Femur (tissue), 1 donor: ENCODE data around the gene PSME3IP1.
"Not testable (repeated sequence)": the region's sequence is repeated elsewhere in the genome, so short reads cannot be mapped to it uniquely, and the experiment has no call there.

Experiments used
- DNase-seq: peaks from one replicate; pipeline ENCODE4 v3.0.0-alpha.2; 2017

PSME3IP1 gene

DNA sequence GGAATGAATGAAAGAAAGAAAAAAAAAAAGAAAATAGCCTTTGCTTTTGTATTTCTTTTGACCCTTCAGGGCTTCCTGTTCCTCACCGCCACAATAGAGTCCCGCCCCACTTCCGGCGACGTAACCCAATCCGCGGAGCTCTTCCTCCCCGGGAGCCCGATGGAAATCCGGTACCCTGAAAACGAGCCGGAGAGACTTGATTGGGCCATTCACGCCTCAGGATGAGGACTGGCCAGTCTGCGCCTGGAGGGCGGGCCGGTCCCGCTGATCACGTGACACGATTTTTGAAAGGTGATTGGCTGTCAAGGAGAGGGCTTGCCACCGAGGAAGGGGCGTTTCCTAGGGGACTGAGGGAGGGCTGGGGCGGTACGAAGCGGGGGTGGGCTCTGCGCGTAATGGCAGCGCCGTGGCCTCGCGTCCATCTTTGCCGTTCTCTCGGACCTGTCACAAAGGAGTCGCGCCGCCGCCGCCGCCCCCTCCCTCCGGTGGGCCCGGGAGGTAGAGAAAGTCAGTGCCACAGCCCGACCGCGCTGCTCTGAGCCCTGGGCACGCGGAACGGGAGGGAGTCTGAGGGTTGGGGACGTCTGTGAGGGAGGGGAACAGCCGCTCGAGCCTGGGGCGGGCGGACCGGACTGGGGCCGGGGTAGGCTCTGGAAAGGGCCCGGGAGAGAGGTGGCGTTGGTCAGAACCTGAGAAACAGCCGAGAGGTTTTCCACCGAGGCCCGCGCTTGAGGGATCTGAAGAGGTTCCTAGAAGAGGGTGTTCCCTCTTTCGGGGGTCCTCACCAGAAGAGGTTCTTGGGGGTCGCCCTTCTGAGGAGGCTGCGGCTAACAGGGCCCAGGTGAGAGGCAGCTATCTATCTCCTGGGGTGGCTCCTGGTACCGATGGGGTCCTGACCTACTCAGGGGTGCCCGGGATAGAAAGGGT, at the start of gene PSME3IP1, which contains the start of gene RSPRY1:
PSME3IP1 (minus strand) TSS at position 95 of the 927 bp plus-strand sequence. CDS start 12,185 bp downstream, outside the sequence.
RSPRY1 (plus strand) TSS at position 385 of the 927 bp plus-strand sequence. CDS start 18,330 bp downstream, outside the sequence.
- DNase-seq = peak; percentile 100

DNA sequence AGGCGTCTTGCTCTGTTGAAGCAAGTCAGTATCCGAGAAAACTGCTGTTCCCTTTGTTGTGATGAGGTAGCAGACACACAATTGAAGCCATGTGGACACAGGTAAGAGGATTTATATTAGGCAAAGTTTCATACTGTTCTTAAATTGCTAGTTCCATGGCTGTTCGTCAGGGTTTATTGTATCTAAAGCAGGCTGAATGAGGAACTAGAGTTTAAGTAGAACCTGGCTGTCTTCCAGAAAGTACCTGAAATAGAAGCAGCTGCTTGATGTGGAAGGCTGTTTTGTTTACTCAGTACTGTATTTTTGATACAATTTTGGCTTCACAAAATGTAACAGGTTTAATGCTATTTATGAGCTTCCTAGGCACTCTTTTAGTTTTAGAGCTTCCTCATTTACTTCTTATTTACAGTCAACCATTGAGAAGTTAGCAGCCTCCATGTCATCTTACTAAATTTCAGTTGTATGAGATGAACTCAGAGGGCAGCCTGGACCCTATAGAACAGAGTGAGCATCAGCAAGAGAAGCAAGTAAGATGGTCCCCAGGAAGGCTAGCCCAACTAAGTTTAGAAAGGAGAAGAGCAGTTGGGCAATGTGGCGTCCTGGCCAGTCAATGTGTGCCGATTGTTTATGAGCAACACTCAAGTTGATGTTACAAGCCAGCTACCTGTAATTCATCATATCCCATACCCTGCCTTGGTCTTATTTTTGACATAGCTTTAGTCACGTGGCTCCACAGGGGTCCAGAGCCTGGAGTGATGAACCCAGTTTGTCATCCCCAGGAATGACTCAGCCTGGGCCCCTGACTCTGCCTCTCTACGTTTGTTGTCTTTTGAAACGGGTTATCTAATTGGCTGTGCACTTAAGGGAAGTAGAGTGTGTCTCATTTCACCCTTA, 49.5 kb upstream of the PSME3IP1 start:
- DNase-seq = no peak

- DNase-seq = no peak
Observed at GRCh38 chr16:57234707-57235092, 48.9 kb upstream of the PSME3IP1 start.

DNA sequence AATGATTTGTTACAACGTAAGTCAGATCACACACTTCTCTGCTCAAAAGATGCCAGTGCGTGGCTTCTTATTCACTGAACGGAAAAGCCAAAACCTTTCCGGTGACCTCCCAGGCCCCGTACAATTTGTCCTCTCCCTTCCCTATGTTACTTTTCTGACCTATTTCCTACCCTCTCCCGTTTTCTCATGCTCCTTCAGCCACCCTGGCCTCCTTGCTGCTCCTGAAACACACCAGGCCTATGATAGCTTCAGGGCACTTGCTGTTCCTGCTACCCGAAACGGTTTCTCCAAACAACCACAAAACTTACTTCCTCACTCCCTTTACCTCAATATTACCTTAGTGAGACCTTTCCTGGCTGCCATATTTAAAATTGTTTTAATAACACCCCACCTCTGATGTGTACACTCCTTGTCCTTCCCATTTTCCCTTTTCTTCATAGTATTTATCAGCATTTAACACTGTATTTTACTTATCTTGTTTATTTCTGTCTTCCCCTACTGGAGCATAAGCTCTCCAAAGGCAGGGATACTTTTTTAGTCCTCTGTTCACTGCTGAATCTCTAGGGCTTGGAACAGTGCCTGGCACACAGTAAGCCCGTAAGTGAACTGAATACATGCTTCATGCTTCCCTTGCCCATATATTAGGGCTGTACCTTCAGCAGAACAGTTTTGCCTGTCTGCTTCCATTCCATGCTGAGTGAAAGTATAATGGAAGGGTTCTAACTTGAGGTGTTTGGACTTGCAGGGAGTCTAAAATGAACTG, 48.3 kb upstream of the PSME3IP1 start:
- no peak for DNase-seq

DNA sequence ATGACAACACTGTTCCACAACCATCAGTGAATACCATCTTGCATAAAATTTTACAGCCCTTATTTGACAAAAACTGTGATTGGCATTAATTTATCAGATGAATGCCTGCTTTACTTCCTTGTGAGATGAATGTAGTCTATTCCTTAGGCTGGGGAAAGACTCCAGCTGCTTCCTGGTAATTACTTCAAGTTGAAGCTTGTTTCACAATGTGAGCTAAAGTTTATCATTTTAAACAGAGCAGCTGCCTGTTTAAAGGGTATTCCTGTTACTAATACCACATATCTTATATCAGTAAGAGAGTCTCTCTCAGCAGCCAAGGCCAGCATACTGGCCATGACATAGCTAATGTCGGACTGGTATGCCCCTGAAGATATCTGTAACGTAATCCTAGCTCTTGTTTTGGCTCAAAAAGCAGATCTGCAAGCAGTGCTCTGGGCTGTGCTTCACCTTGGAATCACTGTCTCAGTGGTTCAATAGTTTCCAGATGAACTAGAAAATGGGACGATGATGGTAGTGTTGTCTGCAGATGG, 46.0 kb upstream of the PSME3IP1 start:
- no peak for DNase-seq

- DNase-seq = no peak
Observed at GRCh38 chr16:57229079-57229478, 43.2 kb upstream of the PSME3IP1 start.

DNA sequence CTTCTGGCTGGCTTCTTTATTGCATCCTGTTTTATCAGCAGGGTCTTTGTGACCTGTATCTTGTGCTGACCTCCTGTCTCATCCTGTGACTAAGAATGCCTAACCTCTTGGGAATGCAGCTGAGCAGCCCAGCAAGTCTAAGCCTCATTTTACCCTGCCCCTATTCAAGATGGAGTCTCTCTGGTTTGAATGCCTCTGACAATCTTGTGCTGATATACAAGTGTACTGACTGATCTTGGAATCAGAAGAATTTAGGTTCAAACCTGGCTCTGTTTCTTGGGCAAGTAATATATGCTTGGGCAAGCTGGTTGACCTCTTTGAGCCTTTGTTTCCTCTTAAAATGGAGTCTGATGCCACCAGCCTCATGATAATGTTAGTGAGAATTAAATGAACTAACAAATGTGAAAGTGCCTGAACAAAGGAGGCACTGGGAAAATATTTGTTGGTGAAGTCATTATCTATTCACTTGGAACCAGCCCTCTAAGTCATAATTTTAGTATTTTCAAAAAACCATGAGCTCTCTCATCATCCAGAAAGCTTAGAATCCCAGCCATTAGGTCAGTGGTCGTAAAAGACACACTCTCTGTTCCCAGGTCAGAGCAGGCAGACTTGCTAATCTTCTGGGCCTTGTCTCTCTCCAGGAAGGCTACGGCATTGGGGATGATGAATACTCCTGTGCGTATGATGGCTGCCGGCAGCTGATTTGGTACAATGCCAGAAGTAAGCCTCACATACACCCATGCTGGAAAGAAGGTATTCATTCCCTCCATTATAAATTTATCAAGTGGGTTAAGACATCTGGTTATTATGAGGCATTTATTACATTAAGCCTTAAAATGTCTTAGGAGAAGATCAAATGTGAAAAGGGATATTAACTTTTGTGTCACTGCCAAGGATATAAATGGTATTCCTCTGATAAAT, 41.1 kb upstream of the PSME3IP1 start:
- no peak for DNase-seq

DNA sequence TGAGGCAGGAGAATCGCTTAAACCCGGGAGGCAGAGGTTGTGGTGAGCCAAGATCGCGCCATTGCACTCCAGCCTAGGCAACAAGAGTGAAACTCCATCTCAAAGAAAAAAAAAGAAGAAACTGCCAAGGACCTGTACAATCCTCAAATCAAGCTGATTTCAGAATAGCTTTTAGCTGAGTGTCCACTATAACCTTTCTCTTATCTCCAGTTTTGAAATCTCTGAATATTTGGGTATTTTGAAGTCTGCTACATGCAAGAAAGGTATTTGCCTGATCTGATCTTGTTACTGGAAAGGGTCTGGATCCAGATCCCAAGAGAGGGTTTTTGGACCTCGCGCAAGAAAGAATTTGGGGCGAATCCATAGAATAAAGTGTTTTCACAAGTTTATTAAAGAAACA, 40.1 kb upstream of the PSME3IP1 start:
- DNase-seq = no peak

GRCh38 chr16:57224651-57225335, 39.0 kb upstream of the PSME3IP1 start:
- no peak for DNase-seq

- DNase-seq = no peak
Observed at GRCh38 chr16:57223057-57223456, 37.2 kb upstream of the PSME3IP1 start.

GRCh38 chr16:57216968-57217367, 31.1 kb upstream of the PSME3IP1 start:
- no peak for DNase-seq

- no peak for DNase-seq
Observed at GRCh38 chr16:57213462-57213861, 27.6 kb upstream of the PSME3IP1 start.

GRCh38 chr16:57209780-57210179, 23.9 kb upstream of the PSME3IP1 start:
- DNase-seq = no peak

- no peak for DNase-seq
Observed at GRCh38 chr16:57208926-57209325, 23.1 kb upstream of the PSME3IP1 start.

DNA sequence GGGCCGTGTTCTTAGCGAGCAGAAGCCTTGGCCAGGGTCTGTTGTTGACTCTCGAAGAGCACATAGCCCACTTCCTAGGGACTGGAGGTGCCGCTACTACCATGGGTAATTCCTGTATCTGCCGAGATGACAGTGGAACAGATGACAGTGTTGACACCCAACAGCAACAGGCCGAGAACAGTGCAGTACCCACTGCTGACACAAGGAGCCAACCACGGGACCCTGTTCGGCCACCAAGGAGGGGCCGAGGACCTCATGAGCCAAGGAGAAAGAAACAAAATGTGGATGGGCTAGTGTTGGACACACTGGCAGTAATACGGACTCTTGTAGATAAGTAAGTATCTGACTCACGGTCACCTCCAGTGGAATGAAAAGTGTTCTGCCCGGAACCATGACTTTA, 18.8 kb upstream of the PSME3IP1 start:
- DNase-seq = no peak

DNA sequence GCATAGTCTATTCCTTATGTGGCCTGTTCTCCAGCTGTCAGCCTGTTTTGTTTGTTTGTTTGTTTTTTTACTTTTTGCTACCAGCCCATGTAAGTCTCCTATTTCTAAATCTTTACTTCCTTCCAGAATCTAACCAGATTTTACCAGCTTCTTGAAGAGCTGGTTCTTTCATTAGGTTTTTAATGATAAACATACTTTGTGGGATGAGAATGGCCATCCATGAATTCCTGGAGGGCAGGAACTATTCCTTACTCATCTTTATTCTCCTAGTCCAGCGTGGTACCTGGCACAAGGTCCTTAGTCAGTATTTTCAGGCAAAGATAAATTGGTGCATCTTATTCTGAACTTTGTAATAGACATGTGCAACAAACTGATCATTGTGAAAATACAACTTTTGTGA, 17.6 kb upstream of the PSME3IP1 start:
- DNase-seq = no peak

GRCh38 chr16:57202095-57202886, 16.5 kb upstream of the PSME3IP1 start:
- no peak for DNase-seq

DNA sequence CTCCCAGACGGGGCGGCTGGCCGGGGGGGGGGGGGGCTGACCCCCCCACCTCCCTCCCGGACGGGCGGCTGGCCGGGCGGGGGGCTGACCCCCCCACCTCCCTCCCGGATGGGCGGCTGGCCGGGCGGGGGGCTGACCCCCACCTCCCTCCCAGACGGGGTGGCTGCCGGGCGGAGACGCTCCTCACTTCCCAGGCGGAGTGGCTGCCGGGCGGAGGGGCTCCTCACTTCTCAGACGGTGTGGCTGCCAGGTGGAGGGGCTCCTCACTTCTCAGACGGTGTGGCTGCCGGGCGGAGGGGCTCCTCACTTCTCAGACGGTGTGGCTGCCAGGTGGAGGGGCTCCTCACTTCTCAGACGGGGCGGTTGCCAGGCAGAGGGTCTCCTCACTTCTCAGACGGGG, 15.1 kb upstream of the PSME3IP1 start:
- DNase-seq = not testable (repeated sequence)

DNA sequence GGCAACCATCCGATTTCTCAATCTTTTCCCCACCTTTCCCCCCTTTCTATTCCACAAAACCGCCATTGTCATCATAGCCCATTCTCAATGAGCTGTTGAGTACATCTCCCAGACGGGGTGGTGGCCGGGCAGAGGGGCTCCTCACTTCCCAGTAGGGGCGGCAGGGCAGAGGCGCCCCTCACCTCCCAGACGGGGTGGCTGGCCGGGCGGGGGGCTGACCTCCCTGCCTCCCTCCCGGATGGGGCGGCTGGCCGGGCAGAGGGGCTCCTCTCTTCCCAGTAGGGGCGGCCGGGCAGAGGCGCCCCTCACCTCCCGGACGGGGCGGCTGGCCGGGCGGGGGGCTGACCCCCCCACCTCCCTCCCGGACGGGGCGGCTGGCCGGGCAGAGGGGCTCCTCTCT, 14.5 kb upstream of the PSME3IP1 start:
- not testable (repeated sequence) for DNase-seq

DNA sequence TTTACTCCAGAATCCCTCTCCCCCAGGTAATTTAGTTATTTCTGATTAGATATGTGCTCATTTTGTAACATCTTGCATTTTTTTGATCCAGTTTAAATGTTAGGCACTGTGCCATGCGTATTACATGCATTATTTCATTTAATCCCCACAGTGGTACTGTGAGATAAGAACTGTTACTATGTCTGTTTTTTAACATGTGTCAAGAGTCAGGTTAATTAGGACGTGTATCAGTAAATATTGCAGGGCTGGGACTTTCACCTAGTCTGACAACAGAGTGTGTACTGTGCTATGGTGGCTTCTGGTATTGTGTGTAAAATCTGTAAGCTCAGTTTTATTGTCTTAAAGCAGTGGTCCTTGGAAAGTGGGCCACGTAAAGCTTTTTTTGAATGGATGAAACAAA, 10.9 kb upstream of the PSME3IP1 start:
- no peak for DNase-seq
